OCI-LY1 (cell line): Measurements from ENCODE around the gene COL19A1.

Source experiments
- H2AFZ ChIP-seq: fragments of 200-600 bp; sonication (generic), shearing (Covaris generic); 2 replicates; pipeline ENCODE4 v1.6.0; 2014; ENCODE audit warnings: antibody characterized with exemption, mild to moderate bottlenecking, low read length
- H3F3A ChIP-seq: fragments of 200-600 bp; sonication (generic), shearing (Covaris generic); 2 replicates; pipeline ENCODE4 v1.6.0; 2014; ENCODE audit warnings: mild to moderate bottlenecking, antibody characterized with exemption, low read length, moderate library complexity; ENCODE audit not compliant: insufficient read depth
- H3K27ac ChIP-seq: fragments of 200-600 bp; sonication (generic); 2 replicates; pipeline ENCODE4 v1.5.1; 2014; ENCODE audit warnings: low read length, mixed run types, mild to moderate bottlenecking, low read depth; ENCODE audit not compliant: poor library complexity, severe bottlenecking
- H3K27me3 ChIP-seq: fragments of 200-600 bp; sonication (generic); 2 replicates; pipeline ENCODE4 v1.6.0; 2014; ENCODE audit warnings: antibody characterized with exemption, mild to moderate bottlenecking, low read length, moderate library complexity; ENCODE audit not compliant: insufficient read depth
- H3K36me3 ChIP-seq: fragments of 200-600 bp; sonication (generic); 2 replicates; pipeline ENCODE4 v1.6.1; 2014; ENCODE audit warnings: mild to moderate bottlenecking, antibody characterized with exemption, low read length, moderate library complexity, mixed read lengths; ENCODE audit not compliant: insufficient read depth
- H3K4me1 ChIP-seq: fragments of 200-600 bp; sonication (generic); 2 replicates; pipeline ENCODE4 v1.5.1; 2014; ENCODE audit warnings: mild to moderate bottlenecking, low read length, moderate library complexity; ENCODE audit not compliant: insufficient read depth, severe bottlenecking
- H3K4me2 ChIP-seq: fragments of 200-600 bp; sonication (generic), shearing (Covaris generic); 2 replicates; pipeline ENCODE4 v1.6.1; 2014; ENCODE audit warnings: low read length
- H3K4me3 ChIP-seq: fragments of 200-600 bp; sonication (generic); 2 replicates; pipeline ENCODE4 v1.5.1; 2014; ENCODE audit warnings: low read length, low read depth, mild to moderate bottlenecking, mixed read lengths; ENCODE audit not compliant: poor library complexity, severe bottlenecking
- H3K79me2 ChIP-seq: fragments of 200-600 bp; shearing (Covaris generic); 2 replicates; pipeline ENCODE4 v1.6.1; 2016; ENCODE audit warnings: mixed run types, low read length, mixed read lengths; ENCODE audit not compliant: insufficient read depth
- H3K9ac ChIP-seq: fragments of 200-600 bp; sonication (generic), shearing (Covaris generic); 2 replicates; pipeline ENCODE4 v1.6.1; 2014; ENCODE audit warnings: mild to moderate bottlenecking, low read length, mixed read lengths
- H3K9me2 ChIP-seq: fragments of 200-600 bp; sonication (generic), shearing (Covaris generic); 2 replicates; pipeline ENCODE4 v1.6.1; 2014; ENCODE audit warnings: low read depth, mild to moderate bottlenecking, low read length, mixed read lengths
- H3K9me3 ChIP-seq: fragments of 200-600 bp; shearing (Covaris generic); 2 replicates; pipeline ENCODE4 v1.6.1; 2014; ENCODE audit warnings: low read length, mixed read lengths
- H4K20me1 ChIP-seq: fragments of 200-600 bp; sonication (generic), shearing (Covaris generic); 2 replicates; pipeline ENCODE4 v1.6.0; 2016; ENCODE audit warnings: mild to moderate bottlenecking, low read length; ENCODE audit not compliant: insufficient read depth
- CTCF ChIP-seq: fragments of 200-600 bp; sonication (generic), shearing (Covaris generic); IDR thresholded peaks from 2 replicates; pipeline ENCODE4 v1.5.1; 2017; ENCODE audit warnings: mild to moderate bottlenecking, antibody characterized with exemption, low read length, moderate library complexity, mixed read lengths
- EZH2 ChIP-seq: fragments of 200-600 bp; sonication (generic), shearing (Covaris generic); IDR thresholded peaks from 2 replicates; pipeline ENCODE4 v1.8.0; 2017; ENCODE audit warnings: borderline replicate concordance, mixed run types, mild to moderate bottlenecking, antibody characterized with exemption, low read length, moderate library complexity, mixed read lengths

COL19A1 gene

GRCh38 chr6:69914015-69914485 lies 47.7 kb downstream of the COL19A1 start:
- Histone ChIP-seq H3K9me2 (no peaks in the 10 kb centered on the region), H3K79me2 (no peaks in the 10 kb centered on the region), H3K27me3 (no peaks in the 10 kb centered on the region), H4K20me1 (no peaks in the 10 kb centered on the region), H3K9ac (no peak overlapping the region), H2AFZ (no peak overlapping the region), H3K27ac (no peak overlapping the region), H3K4me2 (no peak overlapping the region), H3K9me3 (no peaks in the 10 kb centered on the region), H3K4me1 (no peaks in the 10 kb centered on the region), H3K36me3 (no peaks in the 10 kb centered on the region), H3K4me3 (no peak overlapping the region), H3F3A (no peaks in the 10 kb centered on the region)
- TF ChIP-seq EZH2 (no peak), CTCF (no peak)

DNA sequence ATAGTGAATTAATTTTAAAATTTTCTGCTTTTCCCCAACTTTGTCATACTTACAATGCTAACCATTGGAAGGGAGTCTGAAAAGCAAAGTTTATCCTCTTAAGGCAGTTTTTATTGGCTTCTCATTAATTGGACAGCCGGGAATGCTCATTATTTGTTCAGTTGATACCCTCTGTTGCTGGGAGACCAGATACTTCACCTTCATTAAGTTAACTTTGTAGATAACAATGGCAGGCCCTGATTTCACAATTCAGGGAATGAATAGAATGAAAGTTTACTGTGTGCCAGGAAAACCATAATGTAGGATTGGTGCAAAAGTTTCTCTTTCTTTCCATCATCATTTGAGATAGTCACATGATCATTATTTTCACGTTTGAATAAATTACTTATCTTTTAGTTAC lies 49.0 kb downstream of the COL19A1 start:
- H3K27ac ChIP-seq = no peak overlapping the region
- TF ChIP-seq CTCF = no peak
- TF ChIP-seq EZH2 = no peak
- no peaks in the 10 kb centered on the region for H4K20me1 ChIP-seq
- no peak overlapping the region for H2AFZ ChIP-seq
- no peaks in the 10 kb centered on the region for H3K79me2 ChIP-seq
- H3K4me1 ChIP-seq = no peaks in the 10 kb centered on the region
- H3K9me2 ChIP-seq = no peaks in the 10 kb centered on the region
- no peaks in the 10 kb centered on the region for H3K9me3 ChIP-seq
- H3K36me3 ChIP-seq = no peaks in the 10 kb centered on the region
- no peak overlapping the region for H3K4me3 ChIP-seq
- H3K27me3 ChIP-seq = no peaks in the 10 kb centered on the region
- no peak overlapping the region for H3K9ac ChIP-seq
- H3F3A ChIP-seq = no peaks in the 10 kb centered on the region
- H3K4me2 ChIP-seq = no peak overlapping the region

- H3K36me3 ChIP-seq = no peaks in the 10 kb centered on the region
- no peak overlapping the region for H2AFZ ChIP-seq
- no peaks in the 10 kb centered on the region for H3K9me3 ChIP-seq
- no peak overlapping the region for H3K4me3 ChIP-seq
- H3K4me2 ChIP-seq = no peak overlapping the region
- H3K9ac ChIP-seq = no peak overlapping the region
- no peak for TF ChIP-seq CTCF
- TF ChIP-seq EZH2 = no peak
- no peaks in the 10 kb centered on the region for H3K27me3 ChIP-seq
- H4K20me1 ChIP-seq = no peaks in the 10 kb centered on the region
- no peak overlapping the region for H3K27ac ChIP-seq
- no peaks in the 10 kb centered on the region for H3K4me1 ChIP-seq
- no peaks in the 10 kb centered on the region for H3K9me2 ChIP-seq
- H3F3A ChIP-seq = 0 out of 2 replicates have a peak, but pooled peaks cover 3% of the 10 kb centered on the region
- no peaks in the 10 kb centered on the region for H3K79me2 ChIP-seq
Observed at GRCh38 chr6:69917834-69918233, 51.5 kb downstream of the COL19A1 start.
